Endothelial cell of umbilical vein (primary cell): ENCODE data around the gene MED19. TPM values are rescaled to one million over a fixed set of nuclear protein-coding genes. Genes with fewer than 3 reads are reported as not detected.

Source experiments
- BruUV-seq: library from RNA; stranded (reverse); fragments of 400-500 nt; replicated peaks from 2 replicates; lab custom pipeline; 2021; lab: Mats Ljungman, UMichigan
- CTCF ChIA-PET: fragments of 300-600, 350-600 bp; sonication (Branson Sonifier 250); formaldehyde crosslinking; loops from one replicate; lab custom pipeline; 2021; ENCODE audit warnings: antibody characterized with exemption, inconsistent platforms; lab: Charles Lee
- POLR2A ChIA-PET: fragments of 300-600, 350-600 bp; sonication (Branson Sonifier 250); formaldehyde crosslinking; loops from one replicate; lab custom pipeline; 2021; ENCODE audit warnings: antibody characterized with exemption, inconsistent platforms; lab: Charles Lee
- DNase-seq: peaks from one replicate; pipeline ENCODE4 v3.0.0-alpha.2; 2011; ENCODE audit warnings: low read depth, low spot score
- FAIRE-seq: peaks from 2 replicates; lab custom pipeline; 2011; peaks lifted over from hg19 to GRCh38; lab: Jason Lieb, UNC
- H2AFZ ChIP-seq: 2 replicates; pipeline ENCODE4 v1.6.0; 2012; ENCODE audit warnings: low read depth, low read length, control low read depth, inconsistent platforms
- H3K27ac ChIP-seq: 2 replicates; pipeline ENCODE4 v1.5.1; 2011; ENCODE audit warnings: low read depth, mild to moderate bottlenecking, control low read depth, low read length, moderate library complexity; ENCODE audit not compliant: insufficient read depth
- H3K27me3 ChIP-seq, 2 experiments: 2 replicates each; pipeline versions ENCODE4 v1.6.0 to v1.6.1; 2011; ENCODE audit warnings: low read length in 2 of 2, mixed read lengths in 1 of 2; ENCODE audit not compliant: control insufficient read depth in 2 of 2, insufficient read depth in 2 of 2
- H3K36me3 ChIP-seq, 2 experiments: 2 replicates in 1 of 2; 3 replicates in 1 of 2; pipeline ENCODE4 v1.5.1; 2011; ENCODE audit warnings: low read length in 2 of 2, mild to moderate bottlenecking in 1 of 2, moderate library complexity in 1 of 2; ENCODE audit not compliant: control insufficient read depth in 2 of 2, insufficient read depth in 2 of 2; ENCODE audit errors: extremely low read depth in 1 of 2
- H3K4me1 ChIP-seq: 3 replicates; pipeline ENCODE4 v1.5.1; 2011; ENCODE audit warnings: mild to moderate bottlenecking, low read length; ENCODE audit not compliant: control insufficient read depth, insufficient read depth; ENCODE audit errors: extremely low read depth
- H3K4me2 ChIP-seq: 2 replicates; pipeline ENCODE4 v1.6.1; 2011; ENCODE audit warnings: low read length, control low read depth, mixed read lengths; ENCODE audit not compliant: insufficient read depth
- H3K4me3 ChIP-seq, 3 experiments: fragments of 200-600 bp in 1 of 3; sonication (generic), shearing (Covaris generic) in 1 of 3; replicated peaks in 1 of 3; 2 replicates each; pipeline ENCODE4 v1.5.1; 2011 to 2016; ENCODE audit warnings: control low read depth in 3 of 3, low read length in 3 of 3, mild to moderate bottlenecking in 2 of 3, inconsistent platforms in 1 of 3, low read depth in 1 of 3, moderate library complexity in 1 of 3; ENCODE audit not compliant: insufficient read depth in 1 of 3
- H3K79me2 ChIP-seq: 2 replicates; pipeline ENCODE4 v1.6.0; 2012; ENCODE audit warnings: low read length, inconsistent platforms; ENCODE audit not compliant: control insufficient read depth, insufficient read depth
- H3K9ac ChIP-seq: replicated peaks from 2 replicates; pipeline ENCODE3; 2011; ENCODE audit warnings: low read length, control low read depth; ENCODE audit not compliant: insufficient read depth; ENCODE audit errors: extremely low read depth
- H3K9me1 ChIP-seq: replicated peaks from 3 replicates; pipeline ENCODE4 v1.6.0; 2011; ENCODE audit warnings: mild to moderate bottlenecking, low read length; ENCODE audit not compliant: control insufficient read depth, insufficient read depth; ENCODE audit errors: extremely low read depth
- H3K9me3 ChIP-seq: replicated peaks from 2 replicates; pipeline ENCODE4 v1.5.1; 2012; ENCODE audit warnings: low read length, inconsistent platforms; ENCODE audit not compliant: control insufficient read depth, insufficient read depth
- H4K20me1 ChIP-seq: replicated peaks from 2 replicates; pipeline ENCODE3; 2011; ENCODE audit warnings: mild to moderate bottlenecking, low read length; ENCODE audit not compliant: control insufficient read depth, insufficient read depth; ENCODE audit errors: extremely low read depth
- CTCF ChIP-seq, 2 donors: IDR thresholded peaks; 1 replicate in 1 of 2; 2 replicates in 1 of 2; pipeline ENCODE4 v1.5.1; 2011; ENCODE audit warnings: low read length in 2 of 2, mild to moderate bottlenecking in 2 of 2, moderate library complexity in 2 of 2, control low read depth in 1 of 2, inconsistent platforms in 1 of 2, low read depth in 1 of 2; ENCODE audit not compliant: insufficient read depth in 1 of 2; ENCODE audit errors: extremely low read depth in 1 of 2
- EZH2 ChIP-seq: IDR thresholded peaks from 2 replicates; pipeline ENCODE4 v1.6.1; 2012; ENCODE audit warnings: borderline replicate concordance, low read depth, mild to moderate bottlenecking, moderate library complexity, low read length, inconsistent platforms; ENCODE audit not compliant: severe bottlenecking
- FOS ChIP-seq: IDR thresholded peaks from 2 replicates; pipeline ENCODE4 v1.6.1; 2011; ENCODE audit warnings: mild to moderate bottlenecking, low read length, moderate library complexity, borderline replicate concordance; ENCODE audit not compliant: insufficient read depth
- GATA2 ChIP-seq: IDR thresholded peaks from 2 replicates; pipeline ENCODE4 v1.7.0; 2011; ENCODE audit warnings: low read depth, mild to moderate bottlenecking, moderate library complexity, mixed read lengths, low read length; ENCODE audit not compliant: insufficient read length, insufficient read depth
- JUN ChIP-seq: IDR thresholded peaks from 2 replicates; pipeline ENCODE4 v1.6.1; 2011; ENCODE audit warnings: borderline replicate concordance, low read depth; ENCODE audit not compliant: insufficient read length, insufficient read depth
- MAX ChIP-seq: IDR thresholded peaks from 2 replicates; pipeline ENCODE4 v1.6.1; 2011; ENCODE audit not compliant: insufficient read depth, insufficient read length
- MYC ChIP-seq: IDR thresholded peaks from one replicate; pipeline ENCODE4 v1.6.1; 2011; ENCODE audit warnings: mild to moderate bottlenecking, low read depth, low read length
- POLR2A ChIP-seq: IDR thresholded peaks from 2 replicates; pipeline ENCODE4 v1.6.1; 2012; ENCODE audit warnings: low read depth, mild to moderate bottlenecking, control low read depth, low read length
- POLR2AphosphoS5 ChIP-seq: IDR thresholded peaks from 2 replicates; pipeline ENCODE4 v1.6.1; 2012; ENCODE audit warnings: low read depth, mild to moderate bottlenecking, control low read depth, low read length, moderate library complexity; ENCODE audit not compliant: insufficient read depth
- dilution Hi-C: fragments of 300-500 bp; cut with MboI; formaldehyde crosslinking; loops from one replicate; pipeline ENCODE4 v1.15.0; 2019; ENCODE audit warnings: low sequenced_read_pairs; ENCODE audit not compliant: extremely low pct_ligation_motif_present
- intact Hi-C: fragments of 100-400 bp; cut with micrococcal nuclease; formaldehyde crosslinking; loops from one replicate; pipeline ENCODE4 v1.10.0; 2022
- polyA plus RNA-seq, 4 experiments: library from polyadenylated mRNA; depleted of rRNA in 3 of 4; stranded (reverse) in 3 of 4; unstranded in 1 of 4; fragments of >200 nt; gene quantifications; 2 replicates each; pipeline versions ENCODE4 v1.2.1 to v1.2.3, GENCODE V29; 2011 to 2012; ENCODE audit warnings: missing spikeins in 1 of 4
- total RNA-seq: library from RNA; stranded (reverse); gene quantifications from 2 replicates; pipeline ENCODE4 v1.2.3, GENCODE V29; 2021

The MED19 gene
- total and polyA plus RNA-seq, 2 donors (not counting 3 experiments of a cell fraction or from before 2014, with no cell fraction given), result 25.1 to 48.0 TPM

GRCh38 chr11:57735619-57736298 is 23.7 kb upstream of the MED19 start:
- no peaks in the 10 kb centered on the region for H3K27me3 ChIP-seq
- no peak overlapping the region for H3K27ac ChIP-seq
- no peak overlapping the region for H3K4me3 ChIP-seq
- H3K4me2 ChIP-seq, result no peak overlapping the region
- no peaks in the 10 kb centered on the region for H4K20me1 ChIP-seq
- TF ChIP-seq FOS, result no peak
- no peak for TF ChIP-seq JUN
- no peak for TF ChIP-seq MAX
- TF ChIP-seq POLR2AphosphoS5, result no peak
- no peak for TF ChIP-seq EZH2
- TF ChIP-seq MYC, result no peak
- no peaks in the 10 kb centered on the region for H3K9me3 ChIP-seq
- no peak overlapping the region for H3K9ac ChIP-seq
- no TSS peak for BruUV-seq
- no peak for FAIRE-seq
- ChIA-PET POLR2A (no interaction called here), CTCF (interaction anchor here (0.6 to 2.2 kb wide), 5 partner anchors 13 to 778 kb away, joined by 3 to 9 read pairs (median 3); partner anchors contain the start of gene BTBD18)
- dilution Hi-C loops, result no loop called here
- no peak for DNase-seq
- no peak overlapping the region for H2AFZ ChIP-seq
- H3K36me3 ChIP-seq, result peaks cover 0 to 4% of the 10 kb centered on the region in 2 experiments
- peaks cover 28% of the 10 kb centered on the region for H3K79me2 ChIP-seq
- H3K4me1 ChIP-seq, result peaks cover under 1% of the 10 kb centered on the region
- H3K9me1 ChIP-seq, result no peaks in the 10 kb centered on the region
- intact Hi-C loops, result no loop called here

GRCh38 chr11:57732661-57733060 is 20.6 kb upstream of the MED19 start:
- BruUV-seq, result no TSS peak
- Histone ChIP-seq H3K27me3 (no peaks in the 10 kb centered on the region), H2AFZ (no peak overlapping the region), H3K9me1 (no peaks in the 10 kb centered on the region), H3K9me3 (no peaks in the 10 kb centered on the region), H3K36me3 (no peaks in the 10 kb centered on the region), H3K4me2 (no peak overlapping the region), H3K79me2 (peaks cover 46% of the 10 kb centered on the region), H3K27ac (no peak overlapping the region), H3K4me1 (no peaks in the 10 kb centered on the region), H3K4me3 (no peak overlapping the region), H3K9ac (no peak overlapping the region), H4K20me1 (no peaks in the 10 kb centered on the region)
- TF ChIP-seq EZH2 (no peak), POLR2AphosphoS5 (no peak), MYC (no peak), CTCF (IDR thresholded peaks at IDR 0.05; ENCODE audit: extremely low read depth in 1 of 2, insufficient read depth in 1 of 2, low read depth in 1 of 2, low read length in 2 of 2) (no peak), JUN (no peak), FOS (no peak), MAX (no peak), POLR2A (no peak), GATA2 (no peak)
- no peak for FAIRE-seq
- no peak for DNase-seq
- POLR2A ChIA-PET, result no interaction called here
- CTCF ChIA-PET, result interaction anchor here (1.0 to 1.4 kb wide), 2 partner anchors 19 to 28 kb away, joined by 3 to 4 read pairs; partner anchors contain the start of gene BTBD18
- intact Hi-C loops (no loop called here), dilution Hi-C loops (no loop called here)
